PC-3 (cell line): ENCODE measurements around the gene MARCHF9.

Source experiments
- EZH2 ChIP-seq: fragments of 300-600 bp; sonication (generic); IDR thresholded peaks from one replicate; pipeline ENCODE4 v1.6.1; 2017; ENCODE audit warnings: antibody characterized with exemption, mild to moderate bottlenecking, low read length; ENCODE audit not compliant: unreplicated experiment
- TF ChIP-seq, protein P1 (sequence below): fragments of 300-600 bp; sonication (generic); conservative IDR thresholded peaks from 2 replicates; pipeline ENCODE4 v1.5.1; 2017; ENCODE audit warnings: antibody characterized with exemption, low read depth, mild to moderate bottlenecking, low read length

DNA sequence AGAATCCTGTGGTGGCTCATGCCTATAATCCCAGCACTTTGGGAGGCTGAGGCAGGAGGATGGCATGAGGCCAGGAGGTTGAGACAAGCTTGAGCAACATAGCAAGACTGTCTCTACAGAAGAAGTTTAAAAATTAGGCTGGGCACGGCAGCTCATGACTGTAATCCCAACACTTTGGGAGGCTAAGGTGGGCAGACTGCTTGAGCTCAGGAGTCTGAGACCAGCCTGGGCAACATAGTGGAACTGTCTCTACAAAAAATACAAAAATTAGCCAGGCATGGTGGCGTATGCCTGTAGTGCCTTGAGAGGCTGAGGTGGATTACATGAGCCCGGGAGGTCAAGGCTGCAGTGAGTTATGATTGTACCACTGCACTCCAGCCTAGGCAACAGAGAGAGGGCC, 13.0 kb downstream of the MARCHF9 start:
- TF ChIP-seq EZH2, result no peak
- TF ChIP-seq, protein P1, sequence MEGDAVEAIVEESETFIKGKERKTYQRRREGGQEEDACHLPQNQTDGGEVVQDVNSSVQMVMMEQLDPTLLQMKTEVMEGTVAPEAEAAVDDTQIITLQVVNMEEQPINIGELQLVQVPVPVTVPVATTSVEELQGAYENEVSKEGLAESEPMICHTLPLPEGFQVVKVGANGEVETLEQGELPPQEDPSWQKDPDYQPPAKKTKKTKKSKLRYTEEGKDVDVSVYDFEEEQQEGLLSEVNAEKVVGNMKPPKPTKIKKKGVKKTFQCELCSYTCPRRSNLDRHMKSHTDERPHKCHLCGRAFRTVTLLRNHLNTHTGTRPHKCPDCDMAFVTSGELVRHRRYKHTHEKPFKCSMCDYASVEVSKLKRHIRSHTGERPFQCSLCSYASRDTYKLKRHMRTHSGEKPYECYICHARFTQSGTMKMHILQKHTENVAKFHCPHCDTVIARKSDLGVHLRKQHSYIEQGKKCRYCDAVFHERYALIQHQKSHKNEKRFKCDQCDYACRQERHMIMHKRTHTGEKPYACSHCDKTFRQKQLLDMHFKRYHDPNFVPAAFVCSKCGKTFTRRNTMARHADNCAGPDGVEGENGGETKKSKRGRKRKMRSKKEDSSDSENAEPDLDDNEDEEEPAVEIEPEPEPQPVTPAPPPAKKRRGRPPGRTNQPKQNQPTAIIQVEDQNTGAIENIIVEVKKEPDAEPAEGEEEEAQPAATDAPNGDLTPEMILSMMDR, result no peak
